GM19455 (cell line): ENCODE measurements around the gene UBE3B.
"Not testable (repeated sequence)": the region's sequence is repeated elsewhere in the genome, so short reads cannot be mapped to it uniquely, and the experiment has no call there.

ENCODE experiments used
- ATAC-seq: cut with Tn5 transposase; IDR thresholded peaks from one replicate; pipeline ENCODE4 v1.9.1; 2021; ENCODE audit not compliant: unreplicated experiment

UBE3B gene

GRCh38 chr12:109473526-109474270 lies 3.7 kb upstream of the UBE3B start:
- not testable (repeated sequence) for ATAC-seq

GRCh38 chr12:109475121-109475520 lies 2.3 kb upstream of the UBE3B start:
- ATAC-seq, result no peak

GRCh38 chr12:109475993-109476806 lies 1.2 kb upstream of the UBE3B start:
- no peak for ATAC-seq

GRCh38 chr12:109476807-109477184 lies 638 bp upstream of the UBE3B start:
- ATAC-seq, result no peak

- no peak for ATAC-seq
Measured at GRCh38 chr12:109477963-109478315, 505 bp downstream of the UBE3B start.

GRCh38 chr12:109479761-109480160 lies 2.3 kb downstream of the UBE3B start:
- ATAC-seq, result no peak

- no peak for ATAC-seq
Measured at GRCh38 chr12:109480356-109480755, 2.9 kb downstream of the UBE3B start.

- no peak for ATAC-seq
Measured at GRCh38 chr12:109481863-109482262, 4.4 kb downstream of the UBE3B start.

- no peak for ATAC-seq
Measured at GRCh38 chr12:109482491-109482890, 5.1 kb downstream of the UBE3B start.

- no peak for ATAC-seq
Measured at GRCh38 chr12:109482894-109483293, 5.5 kb downstream of the UBE3B start.

GRCh38 chr12:109483346-109483745 lies 5.9 kb downstream of the UBE3B start:
- ATAC-seq, result no peak

- ATAC-seq, result no peak
Measured at GRCh38 chr12:109485201-109485600, 7.8 kb downstream of the UBE3B start.

GRCh38 chr12:109487181-109488050 lies 10.0 kb downstream of the UBE3B start:
- no peak for ATAC-seq

- no peak for ATAC-seq
Measured at GRCh38 chr12:109488051-109488665, 10.7 kb downstream of the UBE3B start.

- ATAC-seq, result no peak
Measured at GRCh38 chr12:109489016-109489954, 11.9 kb downstream of the UBE3B start.

- no peak for ATAC-seq
Measured at GRCh38 chr12:109489955-109490565, 12.6 kb downstream of the UBE3B start.

- ATAC-seq, result no peak
Measured at GRCh38 chr12:109491671-109492070, 14.2 kb downstream of the UBE3B start.

- ATAC-seq, result no peak
Measured at GRCh38 chr12:109492371-109492770, 14.9 kb downstream of the UBE3B start.

- ATAC-seq, result no peak
Measured at GRCh38 chr12:109493090-109493489, 15.7 kb downstream of the UBE3B start.
